Measurements from ENCODE around the gene SZT2. TPM values are rescaled to one million over a fixed set of nuclear protein-coding genes. Genes with fewer than 3 reads are reported as not detected.

Gene SZT2
- total RNA-seq, 1 donor from 2014 or later: 86.6 TPM

- DNase-seq (ENCODE audit: low spot score) (peak; percentile 59), ATAC-seq (peak; percentile 92)
- intact Hi-C loops (cut with DNase I): no loop called here
These were observed 45.7 kb downstream of the SZT2 start for GRCh38 chr1:43435146-43436145.

GRCh38 chr1:43436371-43436770, 46.7 kb downstream of the SZT2 start:
- ATAC-seq (peak; percentile 9), DNase-seq (ENCODE audit: low spot score) (peak; percentile 4)
- intact Hi-C loops (cut with DNase I): no loop called here

GRCh38 chr1:43437031-43437973, 47.6 kb downstream of the SZT2 start:
- intact Hi-C loops (cut with DNase I): no loop called here
- ATAC-seq (no peak), DNase-seq (ENCODE audit: low spot score) (peak; percentile 44)

DNA sequence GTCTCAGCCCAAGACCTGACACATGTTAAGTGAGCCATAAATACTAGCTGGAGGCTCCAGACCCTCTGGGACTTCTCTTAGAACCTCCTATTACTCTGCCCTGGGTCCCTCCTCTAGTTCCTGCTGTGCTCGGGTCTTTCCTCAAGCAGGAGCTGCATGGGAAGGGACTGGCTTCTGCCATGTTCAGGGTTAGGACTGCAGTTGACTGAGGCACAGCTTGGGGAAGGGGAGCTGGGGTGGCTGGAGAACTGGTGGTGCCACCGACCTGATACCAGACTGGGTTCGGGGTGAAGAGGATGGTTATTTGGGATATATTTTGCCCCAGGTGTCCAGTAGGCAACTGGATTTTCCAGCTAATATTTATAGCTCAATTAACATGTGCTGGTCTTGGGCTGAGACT, 48.3 kb downstream of the SZT2 start:
- intact Hi-C loops (cut with DNase I): no loop called here
- DNase-seq (ENCODE audit: low spot score) (peak; percentile 30), ATAC-seq (no peak)

GRCh38 chr1:43438576-43438952, 48.9 kb downstream of the SZT2 start:
- intact Hi-C loops (cut with DNase I): no loop called here
- ATAC-seq (no peak), DNase-seq (ENCODE audit: low spot score) (no peak)

DNA sequence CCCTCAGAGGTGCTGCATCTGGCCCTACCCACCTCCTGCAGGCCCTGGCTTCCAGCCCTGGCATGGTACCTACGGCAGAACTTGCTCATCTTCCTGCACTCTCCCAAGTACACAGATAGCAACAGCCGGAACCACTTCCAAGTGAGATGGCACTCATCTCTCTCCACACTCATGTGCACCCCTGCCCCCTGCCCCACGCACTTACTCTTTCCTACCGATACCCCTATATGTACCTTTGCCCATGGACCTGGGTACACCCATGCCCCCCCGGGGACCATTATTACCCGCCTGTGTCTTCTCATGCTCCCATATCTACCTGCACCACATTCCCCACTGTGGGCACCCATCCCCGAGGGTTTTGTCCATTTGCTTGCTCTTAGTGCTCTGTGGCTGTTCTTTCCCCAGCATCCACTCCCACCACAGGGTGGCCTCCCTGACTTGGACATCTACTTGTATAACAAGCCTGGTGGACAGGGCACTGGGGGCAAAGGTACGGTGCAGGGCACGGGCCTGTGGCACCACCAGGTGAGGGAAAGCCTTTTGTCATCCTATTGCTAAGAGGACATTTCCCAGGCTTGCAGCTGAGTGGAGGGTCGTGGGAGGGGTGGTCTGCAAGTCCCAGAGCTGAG, 49.4 kb downstream of the SZT2 start:
- intact Hi-C loops (cut with DNase I): no loop called here
- ATAC-seq (no peak), DNase-seq (ENCODE audit: low spot score) (peak; percentile 53)

DNA sequence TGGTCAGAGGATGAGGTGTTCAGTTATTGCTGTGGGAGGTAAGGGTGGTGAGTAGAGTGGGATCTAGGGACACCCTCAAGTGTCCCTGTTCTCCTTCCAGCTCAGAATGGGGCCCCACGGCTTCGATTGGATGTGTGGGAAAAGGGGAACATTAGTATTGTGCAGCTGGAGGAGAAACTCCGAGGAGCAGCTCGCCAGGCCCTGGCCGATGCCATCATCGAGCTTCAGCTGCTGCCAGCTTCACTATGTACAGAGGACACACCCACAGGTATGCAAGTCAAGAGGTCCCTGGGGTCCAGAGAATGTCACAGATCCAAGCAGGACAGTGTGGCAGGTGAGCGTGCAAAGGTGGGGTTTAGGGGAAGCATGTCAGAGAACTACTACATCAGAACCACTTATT, 50.1 kb downstream of the SZT2 start:
- intact Hi-C loops (cut with DNase I): no loop called here
- ATAC-seq (no peak), DNase-seq (ENCODE audit: low spot score) (peak; percentile 36)

GRCh38 chr1:43440358-43440757, 50.7 kb downstream of the SZT2 start:
- DNase-seq (ENCODE audit: low spot score): peak; percentile 49
- no peak for ATAC-seq
- intact Hi-C loops (cut with DNase I): no loop called here

GRCh38 chr1:43441166-43441893, 51.6 kb downstream of the SZT2 start:
- ATAC-seq (no peak), DNase-seq (ENCODE audit: low spot score) (peak; percentile 60)
- intact Hi-C loops (cut with DNase I): no loop called here

DNA sequence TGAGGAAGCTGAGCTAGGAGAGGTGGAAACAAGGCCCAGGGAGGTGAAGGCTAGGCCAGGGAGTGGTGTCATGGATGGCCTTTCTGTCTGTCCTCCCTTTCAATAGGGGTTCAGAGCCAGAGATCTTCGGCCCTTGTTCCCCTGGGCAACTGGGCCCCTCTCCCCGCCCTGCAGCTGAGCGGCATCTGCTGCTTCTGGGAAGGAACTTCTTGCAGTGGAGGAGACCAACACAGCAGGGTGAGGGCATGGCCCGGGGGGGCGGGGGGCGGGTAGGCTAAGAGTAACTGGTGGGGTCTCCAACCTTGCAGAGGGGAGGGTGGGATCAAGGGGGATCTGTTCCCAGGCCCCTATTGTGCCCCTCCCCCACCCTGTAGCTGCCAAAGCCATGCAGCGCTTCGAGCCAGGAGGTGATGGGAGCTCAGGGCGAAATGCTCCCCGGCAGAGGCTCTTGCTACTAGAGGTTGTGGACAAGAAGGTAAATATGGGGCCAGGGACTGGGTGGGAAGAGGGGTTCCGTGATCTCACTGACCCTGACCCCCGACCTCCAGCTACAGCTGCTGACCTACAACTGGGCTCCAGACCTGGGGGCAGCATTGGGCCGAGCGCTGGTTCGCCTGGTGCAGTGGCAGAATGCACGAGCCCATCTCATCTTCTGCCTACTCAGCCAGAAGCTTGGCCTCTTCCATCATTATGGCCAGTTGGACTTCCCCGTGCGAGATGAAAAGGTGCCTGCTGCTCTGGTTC, 52.4 kb downstream of the SZT2 start:
- no peak for ATAC-seq
- DNase-seq (ENCODE audit: low spot score): peak; percentile 55

GRCh38 chr1:43442756-43443155, 53.1 kb downstream of the SZT2 start:
- peak; percentile 54 for DNase-seq (ENCODE audit: low spot score)

More for the DNA sequence above, 52.4 kb downstream of the SZT2 start:
- intact Hi-C loops (cut with DNase I): no loop called here

GRCh38 chr1:43443197-43443946, 53.7 kb downstream of the SZT2 start:
- intact Hi-C loops (cut with DNase I): no loop called here
- ATAC-seq (no peak), DNase-seq (ENCODE audit: low spot score) (peak; percentile 54)

More at GRCh38 chr1:43442756-43443155, 53.1 kb downstream of the SZT2 start:
- ATAC-seq: no peak
- intact Hi-C loops (cut with DNase I): no loop called here

GRCh38 chr1:43444151-43444828, 54.6 kb downstream of the SZT2 start:
- DNase-seq (ENCODE audit: low spot score): peak; percentile 28
- ATAC-seq: no peak

DNA sequence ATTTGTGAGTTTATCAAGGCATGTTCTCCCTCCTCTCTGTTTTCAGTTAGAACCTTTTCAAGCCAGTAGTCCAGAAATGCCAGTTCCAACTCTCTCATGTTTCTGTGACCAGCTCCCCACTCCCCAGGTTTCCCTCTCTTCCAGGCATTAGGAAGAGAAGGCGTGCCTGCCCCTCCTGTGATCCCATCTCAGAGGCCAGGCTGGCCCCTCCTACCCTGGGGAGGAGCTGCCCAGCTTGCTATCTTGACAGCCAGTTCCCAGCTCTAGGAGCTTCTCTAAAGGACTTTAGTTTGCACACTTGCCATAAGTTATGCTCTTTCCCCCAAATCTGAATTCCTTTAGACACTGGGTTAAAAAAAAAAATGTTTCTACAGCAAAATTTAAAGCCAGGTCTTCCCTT, 55.1 kb downstream of the SZT2 start:
- ATAC-seq (no peak), DNase-seq (ENCODE audit: low spot score) (peak; percentile 21)
- intact Hi-C loops (cut with DNase I): no loop called here

More at GRCh38 chr1:43444151-43444828, 54.6 kb downstream of the SZT2 start:
- intact Hi-C loops (cut with DNase I): no loop called here

GRCh38 chr1:43445606-43446387, 56.1 kb downstream of the SZT2 start:
- peak; percentile 38 for DNase-seq (ENCODE audit: low spot score)
- ATAC-seq: no peak
- intact Hi-C loops (cut with DNase I): no loop called here

DNA sequence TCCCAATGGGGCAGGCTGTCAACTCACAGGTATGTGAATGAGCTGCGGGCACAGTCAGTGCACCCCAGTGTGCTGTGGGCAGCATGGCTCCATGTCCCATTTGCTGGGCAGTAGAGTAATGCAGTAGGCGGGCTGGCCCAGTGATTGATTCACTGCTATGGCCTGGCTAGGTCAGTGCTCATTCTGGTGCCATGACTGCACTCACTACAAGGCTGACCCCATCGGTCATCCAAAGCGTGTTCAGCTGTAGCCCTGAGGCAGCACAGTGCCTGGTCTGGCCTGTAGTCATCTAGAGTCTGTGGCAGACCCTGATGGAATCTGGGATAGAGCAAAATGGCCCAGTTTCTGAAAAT, 56.7 kb downstream of the SZT2 start:
- intact Hi-C loops (cut with DNase I): no loop called here
- DNase-seq (ENCODE audit: low spot score) (peak; percentile 40), ATAC-seq (no peak)
